Measurements from ENCODE around the gene JAZF1.

JAZF1 gene

DNA sequence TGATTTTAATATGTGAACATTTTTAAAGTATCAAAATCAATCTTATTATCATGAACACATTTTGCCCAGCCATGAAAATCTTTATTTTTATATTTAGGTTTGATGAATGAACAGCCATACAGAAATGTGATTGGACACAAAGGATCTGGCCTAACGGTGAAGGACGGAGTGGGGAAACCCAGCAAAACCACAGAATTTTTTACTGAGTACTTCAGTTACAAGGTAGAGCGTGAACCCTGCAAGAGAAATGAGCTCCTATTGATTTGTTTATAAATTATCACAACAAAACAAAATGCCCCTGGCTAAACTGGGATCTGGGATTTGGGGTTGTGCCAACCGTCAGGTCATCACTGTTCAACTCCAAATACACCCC, 118.8 kb downstream of the JAZF1 start:
- no peak for DNase-seq (ENCODE audit: low spot score)
- TF ChIP-seq CTCF (IDR thresholded peaks at IDR 0.05; ENCODE audit: extremely low read depth, insufficient read depth, missing control alignments) = no peak
- in situ Hi-C loops (cut with MboI; ENCODE audit: low pct_unique_long_range_greater_than_20kb, low sequenced_read_pairs, unreplicated experiment) = no loop called here

GRCh38 chr7:28060371-28060950, 120.1 kb downstream of the JAZF1 start:
- in situ Hi-C loops (cut with MboI; ENCODE audit: low pct_unique_long_range_greater_than_20kb, low sequenced_read_pairs, unreplicated experiment) = no loop called here
- TF ChIP-seq CTCF (IDR thresholded peaks at IDR 0.05; ENCODE audit: extremely low read depth, insufficient read depth, missing control alignments) = no peak
- no peak for DNase-seq (ENCODE audit: low spot score)

DNA sequence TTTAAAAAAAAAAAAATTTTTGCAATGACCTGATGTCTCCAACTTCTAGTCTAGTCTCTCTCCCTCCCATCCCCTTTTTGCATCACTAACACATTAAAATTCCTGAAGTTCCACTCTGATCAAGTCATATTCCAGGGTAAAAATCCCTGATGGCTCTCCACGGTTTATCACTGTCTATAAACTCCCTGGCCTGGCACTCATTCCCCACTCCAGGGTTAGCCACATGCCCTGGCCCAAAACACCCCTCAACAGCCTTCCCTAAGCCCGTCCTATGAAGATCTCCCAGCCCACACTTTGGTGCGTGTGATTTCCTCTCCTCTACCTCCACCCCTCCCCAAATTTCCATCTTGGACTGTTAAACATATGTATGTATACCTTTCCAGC, 125.4 kb downstream of the JAZF1 start:
- no peak for DNase-seq (ENCODE audit: low spot score)
- in situ Hi-C loops (cut with MboI; ENCODE audit: low pct_unique_long_range_greater_than_20kb, low sequenced_read_pairs, unreplicated experiment) = no loop called here
- no peak for TF ChIP-seq CTCF (IDR thresholded peaks at IDR 0.05; ENCODE audit: extremely low read depth, insufficient read depth, missing control alignments)

GRCh38 chr7:28054531-28055160, 125.9 kb downstream of the JAZF1 start:
- no peak for DNase-seq (ENCODE audit: low spot score)
- no peak for TF ChIP-seq CTCF (IDR thresholded peaks at IDR 0.05; ENCODE audit: extremely low read depth, insufficient read depth, missing control alignments)
- in situ Hi-C loops (cut with MboI; ENCODE audit: low pct_unique_long_range_greater_than_20kb, low sequenced_read_pairs, unreplicated experiment) = no loop called here

DNA sequence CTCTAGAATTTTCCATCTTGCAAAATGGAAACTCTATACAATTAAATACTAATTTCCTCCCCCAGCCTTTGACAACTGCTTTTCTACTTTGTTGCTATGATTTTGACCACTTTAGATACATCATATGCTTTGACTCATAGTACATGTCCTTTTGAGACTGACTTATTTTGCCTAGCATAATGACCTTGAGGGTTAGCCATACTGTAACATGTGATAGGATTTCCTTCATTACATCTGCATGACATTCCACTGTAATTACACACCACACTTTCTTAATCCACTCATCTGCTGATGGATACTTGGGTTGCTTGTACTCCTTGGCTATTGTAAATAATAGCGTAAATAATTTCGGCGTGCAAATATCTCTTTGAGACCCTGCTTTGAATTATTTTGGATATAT, 127.7 kb downstream of the JAZF1 start:
- no peak for TF ChIP-seq CTCF (IDR thresholded peaks at IDR 0.05; ENCODE audit: extremely low read depth, insufficient read depth, missing control alignments)
- no peak for DNase-seq (ENCODE audit: low spot score)
- in situ Hi-C loops (cut with MboI; ENCODE audit: low pct_unique_long_range_greater_than_20kb, low sequenced_read_pairs, unreplicated experiment) = no loop called here

- no peak for TF ChIP-seq CTCF (IDR thresholded peaks at IDR 0.05; ENCODE audit: extremely low read depth, insufficient read depth, missing control alignments)
- DNase-seq (ENCODE audit: low spot score) = no peak
- in situ Hi-C loops (cut with MboI; ENCODE audit: low pct_unique_long_range_greater_than_20kb, low sequenced_read_pairs, unreplicated experiment) = no loop called here
These were observed 131.9 kb downstream of the JAZF1 start for GRCh38 chr7:28048694-28049093.
